ENCODE measurements around the gene MAGEA10. TPM values are rescaled to one million over a fixed set of nuclear protein-coding genes. Genes with fewer than 3 reads are reported as not detected.

The MAGEA10 gene
- total RNA-seq, 1 experiment from 2014 or later: not detected

DNA sequence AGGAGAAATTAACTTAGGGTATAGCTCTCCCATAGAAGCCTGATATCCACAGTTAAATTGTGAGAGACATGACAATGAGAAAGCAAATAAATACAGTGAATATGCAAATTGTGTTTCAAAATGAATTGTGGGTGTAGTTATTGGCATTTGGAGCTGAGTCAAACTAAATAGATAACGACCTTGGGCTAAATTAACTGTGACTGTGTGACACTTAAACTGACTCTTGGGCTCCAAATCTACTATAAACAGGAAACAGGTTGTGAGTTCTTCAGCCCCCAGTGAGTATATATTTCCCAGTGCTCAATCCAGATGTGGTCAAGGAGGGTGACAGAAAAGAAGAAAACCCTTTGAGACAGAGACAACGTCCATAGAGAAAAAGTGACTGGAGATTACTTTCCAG is 11.3 kb upstream of the MAGEA10 start:
- DNase-seq: no peak
- H3K9me3 ChIP-seq (ENCODE audit: insufficient read depth, low read depth): no peaks in the 10 kb centered on the region
- no peaks in the 10 kb centered on the region for H3F3A ChIP-seq (ENCODE audit: insufficient read depth, low read depth)
- no peaks in the 10 kb centered on the region for H3K36me3 ChIP-seq (ENCODE audit: low read depth)
- H4K20me1 ChIP-seq (ENCODE audit: insufficient read depth): no peaks in the 10 kb centered on the region
- ChIA-PET CTCF (no interaction called here), POLR2A (ENCODE audit: unreplicated experiment) (no interaction called here)
- no peaks in the 10 kb centered on the region for H3K4me1 ChIP-seq (replicated peaks; ENCODE audit: insufficient read depth)
- BruUV-seq (replicated peaks): no TSS peak
- 0 out of 2 replicates have a peak, but pooled peaks cover 3% of the 10 kb centered on the region for H3K9me2 ChIP-seq (ENCODE audit: insufficient read depth)
- H3K27ac ChIP-seq: no peak overlapping the region
- no peak overlapping the region for H3K4me3 ChIP-seq
- no peak for TF ChIP-seq EZH2 (IDR thresholded peaks at IDR 0.05; ENCODE audit: low read depth)
- TF ChIP-seq, protein P1, sequence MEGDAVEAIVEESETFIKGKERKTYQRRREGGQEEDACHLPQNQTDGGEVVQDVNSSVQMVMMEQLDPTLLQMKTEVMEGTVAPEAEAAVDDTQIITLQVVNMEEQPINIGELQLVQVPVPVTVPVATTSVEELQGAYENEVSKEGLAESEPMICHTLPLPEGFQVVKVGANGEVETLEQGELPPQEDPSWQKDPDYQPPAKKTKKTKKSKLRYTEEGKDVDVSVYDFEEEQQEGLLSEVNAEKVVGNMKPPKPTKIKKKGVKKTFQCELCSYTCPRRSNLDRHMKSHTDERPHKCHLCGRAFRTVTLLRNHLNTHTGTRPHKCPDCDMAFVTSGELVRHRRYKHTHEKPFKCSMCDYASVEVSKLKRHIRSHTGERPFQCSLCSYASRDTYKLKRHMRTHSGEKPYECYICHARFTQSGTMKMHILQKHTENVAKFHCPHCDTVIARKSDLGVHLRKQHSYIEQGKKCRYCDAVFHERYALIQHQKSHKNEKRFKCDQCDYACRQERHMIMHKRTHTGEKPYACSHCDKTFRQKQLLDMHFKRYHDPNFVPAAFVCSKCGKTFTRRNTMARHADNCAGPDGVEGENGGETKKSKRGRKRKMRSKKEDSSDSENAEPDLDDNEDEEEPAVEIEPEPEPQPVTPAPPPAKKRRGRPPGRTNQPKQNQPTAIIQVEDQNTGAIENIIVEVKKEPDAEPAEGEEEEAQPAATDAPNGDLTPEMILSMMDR (conservative IDR thresholded peaks at IDR 0.05): no peak
- no peaks in the 10 kb centered on the region for H3K79me2 ChIP-seq (ENCODE audit: low read depth)
- no peak overlapping the region for H3K4me2 ChIP-seq
- no peak overlapping the region for H2AFZ ChIP-seq
- intact Hi-C loops (cut with micrococcal nuclease; ENCODE audit: unreplicated experiment): no loop called here
- no peaks in the 10 kb centered on the region for H3K27me3 ChIP-seq (ENCODE audit: insufficient read depth, low read depth)

DNA sequence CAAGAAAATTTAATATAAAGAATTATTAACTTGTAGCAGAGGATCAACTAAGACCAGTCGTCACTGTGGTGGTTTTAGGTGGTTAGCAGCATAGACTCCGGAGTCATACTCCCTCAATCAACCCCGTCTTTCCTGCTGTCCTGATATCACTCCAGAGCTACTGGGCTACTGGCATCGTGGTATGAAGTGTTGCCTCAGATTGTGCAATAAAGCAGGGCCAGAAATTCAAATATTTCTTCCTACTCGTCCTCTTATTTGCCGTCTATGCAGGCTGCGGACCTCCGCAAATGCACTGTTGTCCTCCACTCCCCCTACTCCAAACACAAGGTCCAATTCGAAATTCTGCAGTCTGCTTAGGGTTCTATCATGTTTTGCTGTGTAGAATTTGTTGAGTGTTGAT is 1.2 kb upstream of the MAGEA10 start:
- no peaks in the 10 kb centered on the region for H4K20me1 ChIP-seq (ENCODE audit: insufficient read depth)
- no peaks in the 10 kb centered on the region for H3K9me2 ChIP-seq (ENCODE audit: insufficient read depth)
- no peak overlapping the region for H3K4me2 ChIP-seq
- H3K79me2 ChIP-seq (ENCODE audit: low read depth): no peaks in the 10 kb centered on the region
- ChIA-PET POLR2A (ENCODE audit: unreplicated experiment) (no interaction called here), CTCF (no interaction called here)
- H2AFZ ChIP-seq: no peak overlapping the region
- no peaks in the 10 kb centered on the region for H3K9me3 ChIP-seq (ENCODE audit: insufficient read depth, low read depth)
- no peaks in the 10 kb centered on the region for H3F3A ChIP-seq (ENCODE audit: insufficient read depth, low read depth)
- no TSS peak for BruUV-seq (replicated peaks)
- intact Hi-C loops (cut with micrococcal nuclease; ENCODE audit: unreplicated experiment): no loop called here
- TF ChIP-seq, protein P1 (conservative IDR thresholded peaks at IDR 0.05): no peak
- TF ChIP-seq EZH2 (IDR thresholded peaks at IDR 0.05; ENCODE audit: low read depth): no peak
- no peak overlapping the region for H3K4me3 ChIP-seq
- no peak overlapping the region for H3K27ac ChIP-seq
- DNase-seq: no peak
- no peaks in the 10 kb centered on the region for H3K36me3 ChIP-seq (ENCODE audit: low read depth)
- no peaks in the 10 kb centered on the region for H3K27me3 ChIP-seq (ENCODE audit: insufficient read depth, low read depth)
- no peaks in the 10 kb centered on the region for H3K4me1 ChIP-seq (replicated peaks; ENCODE audit: insufficient read depth)

DNA sequence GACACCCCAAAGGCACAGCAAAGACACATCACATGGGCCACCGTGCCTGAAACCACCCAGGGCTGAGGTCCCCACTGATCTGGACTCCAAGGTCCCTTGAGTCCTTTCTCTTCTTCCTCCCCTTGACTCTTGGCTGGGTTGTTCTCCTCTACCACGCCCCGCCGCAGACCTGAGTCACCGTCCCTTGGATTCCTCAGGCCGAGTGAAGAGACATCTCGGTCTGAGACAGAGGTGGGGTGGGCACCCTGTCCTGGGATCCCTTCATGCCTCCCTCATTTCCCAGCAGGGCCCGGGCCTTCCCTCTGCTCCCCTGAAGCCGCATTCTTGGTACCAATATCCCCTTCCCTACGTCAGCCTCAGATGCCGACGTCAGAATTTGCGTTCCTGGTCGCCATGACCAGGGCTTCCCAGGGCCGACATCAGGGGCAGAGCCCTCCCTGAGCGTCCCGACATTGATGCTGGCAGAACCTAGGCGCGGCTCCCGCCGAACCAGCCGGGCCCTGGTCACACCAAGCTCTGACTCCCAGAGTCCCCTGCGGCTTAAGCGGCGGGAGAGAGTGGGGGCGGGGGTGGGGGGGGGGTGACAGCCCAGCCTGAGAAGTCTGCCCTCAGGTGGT is 498 bp downstream of the MAGEA10 start:
- Histone ChIP-seq H3K4me2 (no peak overlapping the region), H3K4me1 (replicated peaks; ENCODE audit: insufficient read depth) (no peaks in the 10 kb centered on the region), H4K20me1 (ENCODE audit: insufficient read depth) (no peaks in the 10 kb centered on the region), H2AFZ (no peak overlapping the region), H3F3A (ENCODE audit: insufficient read depth, low read depth) (no peaks in the 10 kb centered on the region), H3K4me3 (no peak overlapping the region), H3K27me3 (ENCODE audit: insufficient read depth, low read depth) (no peaks in the 10 kb centered on the region), H3K9me2 (ENCODE audit: insufficient read depth) (no peaks in the 10 kb centered on the region), H3K79me2 (ENCODE audit: low read depth) (no peaks in the 10 kb centered on the region), H3K36me3 (ENCODE audit: low read depth) (no peaks in the 10 kb centered on the region), H3K9me3 (ENCODE audit: insufficient read depth, low read depth) (no peaks in the 10 kb centered on the region), H3K27ac (no peak overlapping the region)
- ChIA-PET CTCF (no interaction called here), POLR2A (ENCODE audit: unreplicated experiment) (no interaction called here)
- no TSS peak for BruUV-seq (replicated peaks)
- intact Hi-C loops (cut with micrococcal nuclease; ENCODE audit: unreplicated experiment): no loop called here
- TF ChIP-seq EZH2 (IDR thresholded peaks at IDR 0.05; ENCODE audit: low read depth): no peak
- TF ChIP-seq, protein P1 (conservative IDR thresholded peaks at IDR 0.05): no peak
- DNase-seq: no peak
